IPS DF 4.7 (cell line): ENCODE data around the gene ELAC2.

Source experiments
- DNase-seq: peaks from one replicate; pipeline ENCODE4 v3.0.0-alpha.2; 2013; ENCODE audit warnings: low spot score; ENCODE audit errors: extremely low read depth

Gene ELAC2

GRCh38 chr17:13016881-13017654, 759 bp downstream of the ELAC2 start:
- DNase-seq: no peak

- no peak for DNase-seq
These were observed 3.0 kb downstream of the ELAC2 start for GRCh38 chr17:13014801-13015200.

- no peak for DNase-seq
These were observed 6.9 kb downstream of the ELAC2 start for GRCh38 chr17:13010959-13011358.

- DNase-seq: no peak
These were observed 9.4 kb downstream of the ELAC2 start for GRCh38 chr17:13008461-13008860.

- no peak for DNase-seq
These were observed 12.3 kb downstream of the ELAC2 start for GRCh38 chr17:13005530-13005929.

GRCh38 chr17:13004336-13004735, 13.5 kb downstream of the ELAC2 start:
- no peak for DNase-seq

- no peak for DNase-seq
These were observed 13.9 kb downstream of the ELAC2 start for GRCh38 chr17:13003927-13004326.

- DNase-seq: no peak
These were observed 14.4 kb downstream of the ELAC2 start for GRCh38 chr17:13003454-13003851.

- DNase-seq: peak; percentile 60
These were observed 14.9 kb downstream of the ELAC2 start for GRCh38 chr17:13002761-13003453.

- no peak for DNase-seq
These were observed 15.7 kb downstream of the ELAC2 start for GRCh38 chr17:13001991-13002615.

- DNase-seq: no peak
These were observed 17.3 kb downstream of the ELAC2 start for GRCh38 chr17:13000561-13000960.

- DNase-seq: no peak
These were observed 19.0 kb downstream of the ELAC2 start for GRCh38 chr17:12998874-12999273.

- DNase-seq: no peak
These were observed 19.4 kb downstream of the ELAC2 start for GRCh38 chr17:12998461-12998860.

- no peak for DNase-seq
These were observed 20.9 kb downstream of the ELAC2 start for GRCh38 chr17:12996941-12997340.

- DNase-seq: no peak
These were observed 21.5 kb downstream of the ELAC2 start for GRCh38 chr17:12996357-12996756.

GRCh38 chr17:12995896-12996295, 21.9 kb downstream of the ELAC2 start:
- no peak for DNase-seq

- no peak for DNase-seq
These were observed 22.5 kb downstream of the ELAC2 start for GRCh38 chr17:12995106-12995895.

GRCh38 chr17:12994341-12995074, 23.3 kb downstream of the ELAC2 start:
- no peak for DNase-seq

- DNase-seq: no peak
These were observed 24.2 kb downstream of the ELAC2 start for GRCh38 chr17:12993631-12994030.

- no peak for DNase-seq
These were observed 25.2 kb downstream of the ELAC2 start for GRCh38 chr17:12992676-12993075.

GRCh38 chr17:12990926-12991325, 26.9 kb downstream of the ELAC2 start:
- no peak for DNase-seq
